Thyroid gland (tissue), 4 donors: Measurements from ENCODE around the gene TFB1M. TPM values are rescaled to one million over a fixed set of nuclear protein-coding genes. Genes with fewer than 3 reads are reported as not detected.

ENCODE experiments used
- DNase-seq, 2 donors: peaks; one replicate each; pipeline ENCODE4 v3.0.0-alpha.2; 2019
- H3K27ac ChIP-seq, 3 donors: fragments of 200-600 bp; sonication (generic); 1 replicate in 2 of 3; 2 replicates in 1 of 3; pipeline ENCODE4 v1.5.1; 2016 to 2019; ENCODE audit warnings: mild to moderate bottlenecking in 1 of 3, moderate library complexity in 1 of 3
- H3K27me3 ChIP-seq: fragments of 200-600 bp; sonication (generic); one replicate; pipeline ENCODE4 v1.5.1; 2019
- H3K36me3 ChIP-seq, 2 donors: fragments of 200-600 bp; sonication (generic); one replicate each; pipeline ENCODE4 v1.5.1; 2016 to 2019
- H3K4me1 ChIP-seq, 2 donors: fragments of 200-600 bp; sonication (generic); one replicate each; pipeline ENCODE4 v1.5.1; 2017 to 2019
- H3K4me3 ChIP-seq, 3 donors: fragments of 200-600 bp; sonication (generic); replicated peaks in 1 of 3; 1 replicate in 2 of 3; 2 replicates in 1 of 3; pipeline ENCODE4 v1.5.1; 2016; ENCODE audit warnings: mild to moderate bottlenecking in 1 of 3
- H3K9me3 ChIP-seq: fragments of 200-600 bp; sonication (generic); one replicate; pipeline ENCODE4 v1.5.1; 2017
- POLR2A ChIP-seq, 2 donors: fragments of 450-650 bp; IDR thresholded peaks; one replicate each; pipeline ENCODE4 v1.6.1; 2017; ENCODE audit warnings: antibody characterized with exemption in 2 of 2, mild to moderate bottlenecking in 2 of 2, moderate library complexity in 1 of 2
- WGBS, 2 donors: methylation state at CpG; one replicate each; pipeline ENCODE4 v1.1.5; 2017; 5-methylcytosine and 5-hydroxymethylcytosine counted together
- intact Hi-C: fragments of 100-400 bp; cut with DNase I; formaldehyde crosslinking; loops from one replicate; pipeline ENCODE4 v1.15.1; 2023
- total RNA-seq, 4 donors: library from RNA; depleted of rRNA; stranded (reverse); fragments of >200 nt; gene quantifications; one replicate each; pipeline ENCODE4 v1.2.3, GENCODE V29; 2016
- TF ChIP-seq, protein P1 (sequence below), 6 experiments: fragments of 200-600 bp in 3 of 6; fragments of 450-650 bp in 3 of 6; sonication (generic) in 3 of 6; IDR thresholded peaks; one replicate each; pipeline ENCODE4 v1.5.1; 2016 to 2019; ENCODE audit warnings: antibody characterized with exemption in 6 of 6, mild to moderate bottlenecking in 2 of 6, inconsistent platforms in 1 of 6, moderate library complexity in 1 of 6

The TFB1M gene
- total RNA-seq, 4 donors from 2014 or later, result 13.9 to 28.1 (median 21.2) TPM

- intact Hi-C loops, result no loop called here
- TF ChIP-seq, protein P1, sequence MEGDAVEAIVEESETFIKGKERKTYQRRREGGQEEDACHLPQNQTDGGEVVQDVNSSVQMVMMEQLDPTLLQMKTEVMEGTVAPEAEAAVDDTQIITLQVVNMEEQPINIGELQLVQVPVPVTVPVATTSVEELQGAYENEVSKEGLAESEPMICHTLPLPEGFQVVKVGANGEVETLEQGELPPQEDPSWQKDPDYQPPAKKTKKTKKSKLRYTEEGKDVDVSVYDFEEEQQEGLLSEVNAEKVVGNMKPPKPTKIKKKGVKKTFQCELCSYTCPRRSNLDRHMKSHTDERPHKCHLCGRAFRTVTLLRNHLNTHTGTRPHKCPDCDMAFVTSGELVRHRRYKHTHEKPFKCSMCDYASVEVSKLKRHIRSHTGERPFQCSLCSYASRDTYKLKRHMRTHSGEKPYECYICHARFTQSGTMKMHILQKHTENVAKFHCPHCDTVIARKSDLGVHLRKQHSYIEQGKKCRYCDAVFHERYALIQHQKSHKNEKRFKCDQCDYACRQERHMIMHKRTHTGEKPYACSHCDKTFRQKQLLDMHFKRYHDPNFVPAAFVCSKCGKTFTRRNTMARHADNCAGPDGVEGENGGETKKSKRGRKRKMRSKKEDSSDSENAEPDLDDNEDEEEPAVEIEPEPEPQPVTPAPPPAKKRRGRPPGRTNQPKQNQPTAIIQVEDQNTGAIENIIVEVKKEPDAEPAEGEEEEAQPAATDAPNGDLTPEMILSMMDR (IDR thresholded peaks at IDR 0.05), result no peak
- TF ChIP-seq POLR2A (IDR thresholded peaks at IDR 0.05), result no peak
- Histone ChIP-seq H3K27ac (no peak overlapping the region), H3K36me3 (peaks cover 0 to 11% of the 10 kb centered on the region in 2 donors), H3K4me3 (no peak overlapping the region), H3K9me3 (no peaks in the 10 kb centered on the region), H3K4me1 (no peaks in the 10 kb centered on the region), H3K27me3 (no peaks in the 10 kb centered on the region)
- DNase-seq, result no peak
- WGBS, 2 donors, result 89 to 90% methylated on average over 2 of the region's 2 CpGs
Observed at GRCh38 chr6:155287762-155288161, 26.5 kb downstream of the TFB1M start.

DNA sequence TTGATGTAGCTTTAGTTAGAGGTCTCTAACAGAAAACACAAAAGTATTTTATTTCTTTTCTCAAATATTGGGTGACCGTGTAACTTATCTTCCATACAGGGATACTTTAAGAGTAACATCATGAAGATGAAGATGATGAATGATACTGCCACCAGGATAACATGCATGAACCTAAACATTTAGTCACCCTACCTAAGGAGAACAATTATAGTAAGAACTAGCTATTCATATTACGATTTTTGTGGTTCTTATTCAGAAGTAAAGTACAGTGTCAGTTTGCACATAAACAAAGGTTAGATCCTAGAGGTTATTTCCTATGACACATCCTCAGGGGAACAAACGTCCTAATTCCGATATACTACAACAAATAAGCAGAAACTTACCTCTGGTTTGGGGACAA, 29.5 kb downstream of the TFB1M start:
- Histone ChIP-seq H3K27ac (no peak overlapping the region), H3K4me3 (no peak overlapping the region), H3K36me3 (peaks cover 0 to 4% of the 10 kb centered on the region in 2 donors), H3K27me3 (no peaks in the 10 kb centered on the region), H3K9me3 (no peaks in the 10 kb centered on the region), H3K4me1 (no peaks in the 10 kb centered on the region)
- WGBS, 2 donors, result 92 to 96% methylated on average over 4 of the region's 4 CpGs
- TF ChIP-seq POLR2A (IDR thresholded peaks at IDR 0.05), result no peak
- TF ChIP-seq, protein P1 (IDR thresholded peaks at IDR 0.05), result no peak
- intact Hi-C loops, result no loop called here
- no peak for DNase-seq

DNA sequence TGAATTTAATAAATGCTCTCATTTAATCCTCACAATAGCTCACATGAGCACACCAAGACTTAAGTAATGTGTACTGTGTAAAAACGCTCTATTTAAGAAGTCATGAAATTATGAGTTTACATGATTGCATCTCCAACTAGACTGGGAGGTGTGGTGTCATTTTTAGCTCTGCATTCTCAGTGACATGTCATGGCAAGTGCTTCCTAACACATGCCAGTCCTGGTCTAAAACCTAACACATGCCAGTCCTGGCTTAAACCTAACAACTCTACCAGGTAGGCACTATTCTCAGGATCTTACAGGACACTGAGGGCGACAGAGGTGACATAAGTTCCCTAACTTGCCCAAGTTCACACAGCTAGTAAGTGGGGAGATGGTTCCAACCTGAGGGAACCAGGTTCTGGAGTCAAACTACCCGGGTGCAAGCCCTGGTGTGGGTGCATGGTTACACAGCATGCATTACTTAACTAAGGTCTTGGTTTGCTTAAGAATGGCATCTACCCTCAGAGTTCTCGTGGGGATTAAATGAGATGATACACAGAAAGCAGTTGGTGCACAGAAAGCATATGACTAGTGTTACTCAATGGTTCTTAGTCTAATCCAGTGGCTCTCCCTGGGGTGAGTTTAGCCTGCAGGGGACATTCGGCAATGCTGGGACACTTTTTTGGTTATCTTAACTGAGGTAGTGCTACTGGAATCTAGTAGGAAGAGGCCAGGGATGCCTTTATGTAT, 35.8 kb downstream of the TFB1M start:
- TF ChIP-seq, protein P1 (IDR thresholded peaks at IDR 0.05), result no peak
- no peak for TF ChIP-seq POLR2A (IDR thresholded peaks at IDR 0.05)
- Histone ChIP-seq H3K4me1 (peaks cover 6% of the 10 kb centered on the region in 2 donors), H3K9me3 (no peaks in the 10 kb centered on the region), H3K4me3 (no peak overlapping the region), H3K27me3 (no peaks in the 10 kb centered on the region), H3K36me3 (peaks cover 0 to 2% of the 10 kb centered on the region in 2 donors), H3K27ac (no peak overlapping the region)
- intact Hi-C loops, result no loop called here
- WGBS, 2 donors, result 87 to 97% methylated on average over 5 of the region's 5 CpGs
- no peak for DNase-seq

- no peaks in the 10 kb centered on the region for H3K36me3 ChIP-seq
- peak overlapping the region in 2 of 3 donors; percentile 14 to 15 for H3K27ac ChIP-seq
- DNase-seq, result no peak
- intact Hi-C loops, result no loop called here
- H3K9me3 ChIP-seq, result no peaks in the 10 kb centered on the region
- TF ChIP-seq POLR2A (IDR thresholded peaks at IDR 0.05), result no peak
- TF ChIP-seq, protein P1 (IDR thresholded peaks at IDR 0.05), result no peak
- H3K4me3 ChIP-seq, result no peak overlapping the region
- no peaks in the 10 kb centered on the region for H3K27me3 ChIP-seq
- peaks cover 6 to 13% of the 10 kb centered on the region in 2 donors for H3K4me1 ChIP-seq
Observed at GRCh38 chr6:155276638-155277037, 37.6 kb downstream of the TFB1M start.

GRCh38 chr6:155275808-155276480, 38.3 kb downstream of the TFB1M start:
- Histone ChIP-seq H3K27me3 (no peaks in the 10 kb centered on the region), H3K27ac (no peak overlapping the region), H3K4me3 (no peak overlapping the region), H3K4me1 (peaks cover 6 to 13% of the 10 kb centered on the region in 2 donors), H3K9me3 (no peaks in the 10 kb centered on the region), H3K36me3 (no peaks in the 10 kb centered on the region)
- intact Hi-C loops, result no loop called here
- 86% methylated on average over 5 to 9 of the region's 10 CpGs for WGBS, 2 donors
- DNase-seq, result no peak
- TF ChIP-seq POLR2A (IDR thresholded peaks at IDR 0.05), result no peak
- TF ChIP-seq, protein P1 (IDR thresholded peaks at IDR 0.05), result no peak
